ENCODE measurements around the gene RYR3.

Gene RYR3

DNA sequence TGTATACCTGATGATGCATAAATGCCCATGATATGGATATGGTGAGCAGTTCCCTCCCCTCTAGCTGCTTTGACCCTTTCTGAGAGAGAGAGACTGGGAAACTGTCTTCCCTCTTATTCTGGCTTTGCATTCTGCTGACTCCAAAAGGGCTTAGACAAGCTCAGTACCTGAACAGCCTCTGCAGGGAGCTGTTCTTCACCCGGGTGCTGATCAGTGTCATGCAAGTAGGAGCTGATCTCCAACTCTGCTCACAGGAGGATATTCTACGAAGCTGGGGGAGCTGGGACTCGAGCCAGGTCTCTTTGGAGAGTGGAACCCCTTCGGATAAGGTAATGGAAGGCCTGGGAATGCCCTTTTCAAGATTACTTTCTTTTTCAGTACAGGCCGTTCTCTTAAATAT is 237.1 kb downstream of the RYR3 start:
- in situ Hi-C loops (cut with HindIII; ENCODE audit: low sequenced_read_pairs): no loop called here
- TF ChIP-seq, protein P1, sequence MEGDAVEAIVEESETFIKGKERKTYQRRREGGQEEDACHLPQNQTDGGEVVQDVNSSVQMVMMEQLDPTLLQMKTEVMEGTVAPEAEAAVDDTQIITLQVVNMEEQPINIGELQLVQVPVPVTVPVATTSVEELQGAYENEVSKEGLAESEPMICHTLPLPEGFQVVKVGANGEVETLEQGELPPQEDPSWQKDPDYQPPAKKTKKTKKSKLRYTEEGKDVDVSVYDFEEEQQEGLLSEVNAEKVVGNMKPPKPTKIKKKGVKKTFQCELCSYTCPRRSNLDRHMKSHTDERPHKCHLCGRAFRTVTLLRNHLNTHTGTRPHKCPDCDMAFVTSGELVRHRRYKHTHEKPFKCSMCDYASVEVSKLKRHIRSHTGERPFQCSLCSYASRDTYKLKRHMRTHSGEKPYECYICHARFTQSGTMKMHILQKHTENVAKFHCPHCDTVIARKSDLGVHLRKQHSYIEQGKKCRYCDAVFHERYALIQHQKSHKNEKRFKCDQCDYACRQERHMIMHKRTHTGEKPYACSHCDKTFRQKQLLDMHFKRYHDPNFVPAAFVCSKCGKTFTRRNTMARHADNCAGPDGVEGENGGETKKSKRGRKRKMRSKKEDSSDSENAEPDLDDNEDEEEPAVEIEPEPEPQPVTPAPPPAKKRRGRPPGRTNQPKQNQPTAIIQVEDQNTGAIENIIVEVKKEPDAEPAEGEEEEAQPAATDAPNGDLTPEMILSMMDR (IDR thresholded peaks at IDR 0.05; ENCODE audit: low read depth, low read length, missing control alignments): no peak
- peak; percentile 63 for DNase-seq (ENCODE audit: low read depth)
- H3K4me3 ChIP-seq (ENCODE audit: low read depth, low read length): no peak overlapping the region

DNA sequence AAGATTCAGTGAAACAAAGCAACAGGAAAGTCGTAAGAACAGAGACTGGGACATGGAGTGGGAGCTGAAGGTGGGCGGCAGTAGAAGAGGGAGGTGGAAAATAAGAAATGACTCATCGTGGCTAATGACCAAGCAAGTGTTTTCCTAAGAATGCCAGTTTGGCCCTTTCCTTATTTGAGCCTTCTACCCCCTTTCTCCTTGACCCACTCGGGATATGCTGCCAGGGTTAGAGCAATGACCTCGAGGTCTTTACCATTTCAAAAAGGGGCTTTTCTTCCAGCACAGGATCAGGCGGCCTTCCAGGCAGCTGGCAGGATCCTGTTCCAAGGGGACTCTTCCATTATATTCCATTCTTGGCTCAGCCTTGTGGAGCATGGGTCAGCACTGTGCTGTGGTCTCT is 241.1 kb downstream of the RYR3 start:
- in situ Hi-C loops (cut with HindIII; ENCODE audit: low sequenced_read_pairs): no loop called here

DNA sequence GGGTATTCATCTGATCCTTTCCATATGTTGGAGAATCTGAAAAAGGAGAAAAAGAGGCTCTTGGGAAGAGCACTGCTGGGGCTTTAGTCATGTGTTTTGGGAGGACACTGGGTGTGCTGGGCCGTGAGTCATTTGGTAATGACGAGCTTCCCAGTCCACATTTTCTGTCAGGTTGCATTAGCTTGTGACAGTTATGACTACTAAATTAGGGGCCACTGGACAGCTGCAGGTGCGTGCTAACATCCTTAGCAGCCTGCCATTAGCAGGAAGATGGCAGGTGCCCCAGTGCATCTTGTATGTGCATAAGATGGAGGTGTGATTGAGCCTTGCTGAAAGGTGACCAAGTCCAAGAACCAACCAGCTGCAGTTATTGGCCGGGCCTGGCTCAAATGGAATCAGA is 242.4 kb downstream of the RYR3 start:
- H3K4me3 ChIP-seq (ENCODE audit: low read depth, low read length): no peak overlapping the region
- in situ Hi-C loops (cut with HindIII; ENCODE audit: low sequenced_read_pairs): no loop called here
- no peak for DNase-seq (ENCODE audit: low read depth)
- TF ChIP-seq, protein P1 (IDR thresholded peaks at IDR 0.05; ENCODE audit: low read depth, low read length, missing control alignments): no peak

More for the DNA sequence above, 241.1 kb downstream of the RYR3 start:
- TF ChIP-seq, protein P1 (IDR thresholded peaks at IDR 0.05; ENCODE audit: low read depth, low read length, missing control alignments): no peak
- H3K4me3 ChIP-seq (ENCODE audit: low read depth, low read length): no peak overlapping the region
- no peak for DNase-seq (ENCODE audit: low read depth)

DNA sequence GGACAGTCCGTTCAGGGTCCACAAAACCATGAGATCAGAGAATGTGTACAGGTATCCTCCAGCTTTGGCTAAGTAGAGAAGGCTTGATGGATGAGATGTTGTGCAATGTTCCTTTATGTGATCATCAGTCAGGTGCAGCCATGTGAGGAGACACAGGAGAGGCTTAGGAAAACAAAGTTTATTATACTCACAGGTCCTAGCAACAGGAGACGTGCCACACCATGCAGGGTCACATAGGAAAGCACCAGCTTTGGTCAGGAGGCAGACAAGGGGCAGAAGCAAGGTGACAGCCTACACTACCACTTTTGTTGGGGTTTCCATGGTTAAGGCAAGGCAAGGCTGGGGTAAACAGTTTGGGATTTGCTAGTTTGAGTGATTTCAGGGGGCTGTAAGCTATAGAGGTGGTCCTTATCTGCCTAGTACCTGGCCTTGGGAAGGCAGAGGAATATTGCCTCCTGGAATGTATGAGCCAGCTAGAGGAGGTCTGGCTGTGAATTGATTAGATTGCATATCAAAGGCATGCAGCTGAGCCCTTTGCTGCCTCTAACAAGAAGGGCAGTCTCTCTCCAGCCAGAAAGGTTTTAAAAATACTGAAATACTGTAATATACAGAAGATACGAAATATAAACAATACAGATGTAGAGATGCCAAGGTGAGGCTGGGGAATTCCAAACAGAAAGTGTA is 248.6 kb downstream of the RYR3 start:
- no peak for DNase-seq (ENCODE audit: low read depth)
- in situ Hi-C loops (cut with HindIII; ENCODE audit: low sequenced_read_pairs): no loop called here
- no peak overlapping the region for H3K4me3 ChIP-seq (ENCODE audit: low read depth, low read length)
- TF ChIP-seq, protein P1 (IDR thresholded peaks at IDR 0.05; ENCODE audit: low read depth, low read length, missing control alignments): no peak

DNA sequence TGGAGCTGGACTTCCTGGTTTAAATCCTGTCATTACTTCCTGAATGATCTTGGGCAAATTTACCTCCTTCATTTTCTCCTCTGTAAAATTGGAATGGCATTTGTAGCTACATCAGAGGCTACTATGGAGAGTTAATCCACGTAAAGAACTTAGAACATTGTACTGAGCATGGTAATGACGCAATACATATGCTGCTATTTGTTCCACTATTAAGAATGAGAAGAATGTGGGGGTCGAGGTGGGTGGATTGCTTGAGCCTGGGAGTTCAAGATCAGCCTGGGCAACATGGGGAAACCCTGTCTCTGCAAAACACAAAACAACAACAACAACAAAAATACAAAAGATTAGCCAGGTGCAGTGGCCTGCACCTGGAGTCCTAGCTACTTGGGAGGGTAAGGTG is 250.6 kb downstream of the RYR3 start:
- no peak for DNase-seq (ENCODE audit: low read depth)
- TF ChIP-seq, protein P1 (IDR thresholded peaks at IDR 0.05; ENCODE audit: low read depth, low read length, missing control alignments): no peak
- no peak overlapping the region for H3K4me3 ChIP-seq (ENCODE audit: low read depth, low read length)
- in situ Hi-C loops (cut with HindIII; ENCODE audit: low sequenced_read_pairs): no loop called here

DNA sequence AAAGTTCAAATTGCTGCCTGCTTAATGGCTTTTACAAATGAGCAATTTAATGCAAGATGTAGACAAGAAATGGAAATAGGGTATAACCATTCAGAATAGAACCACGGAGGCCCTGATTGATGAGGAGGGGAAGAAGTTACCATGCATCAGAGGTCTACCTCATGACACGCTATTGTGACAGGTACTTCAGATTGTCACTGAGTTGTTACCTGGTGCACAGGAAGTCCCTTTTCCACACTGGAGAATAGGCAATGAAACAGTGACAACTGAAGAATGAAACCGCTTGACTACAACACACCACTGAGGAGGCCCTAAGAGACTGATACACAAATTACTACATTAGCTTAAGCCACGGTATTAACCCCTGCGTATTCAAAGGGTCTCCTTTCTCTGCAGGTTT is 251.2 kb downstream of the RYR3 start:
- TF ChIP-seq, protein P1 (IDR thresholded peaks at IDR 0.05; ENCODE audit: low read depth, low read length, missing control alignments): no peak
- H3K4me3 ChIP-seq (ENCODE audit: low read depth, low read length): no peak overlapping the region
- in situ Hi-C loops (cut with HindIII; ENCODE audit: low sequenced_read_pairs): no loop called here
- no peak for DNase-seq (ENCODE audit: low read depth)

All from astrocyte of the cerebellum (primary cell).